ENCODE measurements around the gene PPP1CC.
"Not testable (repeated sequence)": the region's sequence is repeated elsewhere in the genome, so short reads cannot be mapped to it uniquely, and the experiment has no call there.

The PPP1CC gene

GRCh38 chr12:110742718-110743570, at the start of gene PPP1CC:
PPP1CC (minus strand) TSS chr12:110742891; CDS start chr12:110742707, 184 bp downstream.
- DNase-seq = peak; percentile 98

- no peak for DNase-seq
These were observed 48.9 kb upstream of the PPP1CC start for GRCh38 chr12:110791589-110791988.

- DNase-seq = no peak
These were observed 47.6 kb upstream of the PPP1CC start for GRCh38 chr12:110790301-110790700.

GRCh38 chr12:110786012-110786411, 43.3 kb upstream of the PPP1CC start:
- DNase-seq = no peak

- no peak for DNase-seq
These were observed 42.5 kb upstream of the PPP1CC start for GRCh38 chr12:110785240-110785639.

- DNase-seq = no peak
These were observed 40.2 kb upstream of the PPP1CC start for GRCh38 chr12:110782922-110783321.

GRCh38 chr12:110782094-110782493, 39.4 kb upstream of the PPP1CC start:
- no peak for DNase-seq

GRCh38 chr12:110780448-110780847, 37.8 kb upstream of the PPP1CC start:
- no peak for DNase-seq

GRCh38 chr12:110778833-110779577, 36.3 kb upstream of the PPP1CC start:
- DNase-seq = peak; percentile 33

GRCh38 chr12:110776410-110776809, 33.7 kb upstream of the PPP1CC start:
- DNase-seq = no peak

GRCh38 chr12:110775997-110776396, 33.3 kb upstream of the PPP1CC start:
- DNase-seq = no peak

GRCh38 chr12:110774824-110775223, 32.1 kb upstream of the PPP1CC start:
- no peak for DNase-seq

GRCh38 chr12:110768960-110769359, 26.3 kb upstream of the PPP1CC start:
- DNase-seq = no peak

GRCh38 chr12:110767863-110768262, 25.2 kb upstream of the PPP1CC start:
- no peak for DNase-seq

- peak; percentile 31 for DNase-seq
These were observed 23.8 kb upstream of the PPP1CC start for GRCh38 chr12:110766311-110767154.

GRCh38 chr12:110765572-110765971, 22.9 kb upstream of the PPP1CC start:
- DNase-seq = not testable (repeated sequence)

GRCh38 chr12:110765111-110765510, 22.4 kb upstream of the PPP1CC start:
- DNase-seq = no peak

- DNase-seq = peak; percentile 66
These were observed 20.9 kb upstream of the PPP1CC start for GRCh38 chr12:110763583-110763982.

- no peak for DNase-seq
These were observed 20.2 kb upstream of the PPP1CC start for GRCh38 chr12:110762891-110763290.

GRCh38 chr12:110760204-110760609, 17.5 kb upstream of the PPP1CC start:
- no peak for DNase-seq

GRCh38 chr12:110758922-110759321, 16.2 kb upstream of the PPP1CC start:
- DNase-seq = no peak

- no peak for DNase-seq
These were observed 13.9 kb upstream of the PPP1CC start for GRCh38 chr12:110756611-110757010.
